GM12801 (cell line): ENCODE measurements around the gene NCSTN.

ENCODE experiments used
- CTCF ChIP-seq: IDR thresholded peaks from one replicate; pipeline ENCODE4 v1.5.1; 2011; ENCODE audit warnings: control low read depth; ENCODE audit not compliant: insufficient read length; ENCODE audit errors: extremely low read depth

Gene NCSTN

GRCh38 chr1:160340146-160340545 is 3.0 kb upstream of the NCSTN start:
- no peak for TF ChIP-seq CTCF

GRCh38 chr1:160340866-160341265 is 2.3 kb upstream of the NCSTN start:
- no peak for TF ChIP-seq CTCF

GRCh38 chr1:160342526-160342925 is 657 bp upstream of the NCSTN start:
- no peak for TF ChIP-seq CTCF

- TF ChIP-seq CTCF: no peak
These were observed 1.1 kb downstream of the NCSTN start for GRCh38 chr1:160344241-160344640.

- TF ChIP-seq CTCF: no peak
These were observed 1.8 kb downstream of the NCSTN start for GRCh38 chr1:160344936-160345335.

GRCh38 chr1:160346463-160346862 is 3.3 kb downstream of the NCSTN start:
- no peak for TF ChIP-seq CTCF

GRCh38 chr1:160346958-160347357 is 3.8 kb downstream of the NCSTN start:
- no peak for TF ChIP-seq CTCF

GRCh38 chr1:160351629-160352028 is 8.4 kb downstream of the NCSTN start:
- no peak for TF ChIP-seq CTCF
